ENCODE data around the gene KATNBL1.

KATNBL1 gene

GRCh38 chr15:34243226-34243625 is 33.3 kb upstream of the KATNBL1 start:
- no peak for DNase-seq (ENCODE audit: extremely low read depth, low read depth)
- no peak for TF ChIP-seq CTCF (IDR thresholded peaks at IDR 0.05; ENCODE audit: low read depth, low read length, missing control alignments)
- no peak overlapping the region for H3K4me3 ChIP-seq (replicated peaks; ENCODE audit: low read depth, low read length)

GRCh38 chr15:34242331-34242710 is 32.4 kb upstream of the KATNBL1 start:
- no peak for DNase-seq (ENCODE audit: extremely low read depth, low read depth)
- H3K4me3 ChIP-seq (replicated peaks; ENCODE audit: low read depth, low read length): no peak overlapping the region
- TF ChIP-seq CTCF (IDR thresholded peaks at IDR 0.05; ENCODE audit: low read depth, low read length, missing control alignments): no peak

- no peak for DNase-seq (ENCODE audit: extremely low read depth, low read depth)
- peak; percentile 57 for TF ChIP-seq CTCF (IDR thresholded peaks at IDR 0.05; ENCODE audit: low read depth, low read length, missing control alignments)
- no peak overlapping the region for H3K4me3 ChIP-seq (replicated peaks; ENCODE audit: low read depth, low read length)
Measured at GRCh38 chr15:34241376-34242330, 31.8 kb upstream of the KATNBL1 start.

- TF ChIP-seq CTCF (IDR thresholded peaks at IDR 0.05; ENCODE audit: low read depth, low read length, missing control alignments): no peak
- no peak for DNase-seq (ENCODE audit: extremely low read depth, low read depth)
Measured at GRCh38 chr15:34240537-34240936, 30.6 kb upstream of the KATNBL1 start.

GRCh38 chr15:34239151-34239808 is 29.4 kb upstream of the KATNBL1 start:
- DNase-seq (ENCODE audit: extremely low read depth, low read depth): peak; percentile 58
- no peak overlapping the region; the same call in 1 of the 2 replicates for H3K4me3 ChIP-seq (replicated peaks; ENCODE audit: low read depth, low read length)
- no peak for TF ChIP-seq CTCF (IDR thresholded peaks at IDR 0.05; ENCODE audit: low read depth, low read length, missing control alignments)

More at GRCh38 chr15:34240537-34240936, 30.6 kb upstream of the KATNBL1 start:
- H3K4me3 ChIP-seq (replicated peaks; ENCODE audit: low read depth, low read length): no peak overlapping the region

GRCh38 chr15:34233614-34234013 is 23.7 kb upstream of the KATNBL1 start:
- H3K4me3 ChIP-seq (replicated peaks; ENCODE audit: low read depth, low read length): no peak overlapping the region
- no peak for TF ChIP-seq CTCF (IDR thresholded peaks at IDR 0.05; ENCODE audit: low read depth, low read length, missing control alignments)
- DNase-seq (ENCODE audit: extremely low read depth, low read depth): no peak
